GM18502 (cell line): ENCODE data around the gene TMEM94.

ENCODE experiments used
- ATAC-seq: cut with Tn5 transposase; IDR thresholded peaks from one replicate; pipeline ENCODE4 v1.9.1; 2021; ENCODE audit warnings: mild to moderate bottlenecking; ENCODE audit not compliant: unreplicated experiment, poor library complexity

Gene TMEM94

DNA sequence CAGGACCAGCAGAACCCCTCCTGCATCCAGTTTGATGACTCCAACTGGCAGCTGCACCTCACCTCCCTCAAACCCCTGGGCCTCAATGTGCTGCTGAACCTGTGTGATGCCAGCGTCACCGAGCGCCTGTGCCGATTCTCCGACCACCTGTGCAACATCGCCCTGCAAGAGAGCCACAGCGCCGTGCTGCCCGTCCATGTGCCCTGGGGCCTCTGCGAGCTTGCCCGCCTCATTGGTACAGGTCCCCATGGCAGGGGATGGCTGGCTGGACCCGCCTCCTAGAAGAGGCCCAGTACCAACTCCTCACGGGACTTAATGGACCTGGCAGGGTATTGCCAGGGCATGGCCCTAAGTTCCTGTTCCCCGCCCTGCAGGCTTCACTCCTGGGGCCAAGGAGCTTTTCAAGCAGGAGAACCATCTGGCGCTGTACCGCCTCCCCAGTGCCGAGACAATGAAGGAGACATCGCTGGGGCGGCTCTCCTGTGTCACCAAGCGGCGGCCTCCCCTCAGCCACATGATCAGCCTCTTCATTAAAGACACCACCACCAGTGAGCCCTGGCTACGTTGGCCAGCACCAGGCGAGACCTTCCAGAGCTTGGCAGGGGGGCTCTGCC lies 36.2 kb downstream of the TMEM94 start:
- no peak for ATAC-seq

GRCh38 chr17:75493476-75494129 lies 37.2 kb downstream of the TMEM94 start:
- no peak for ATAC-seq

- ATAC-seq: no peak
These were observed 38.0 kb downstream of the TMEM94 start for GRCh38 chr17:75494326-75494877.

DNA sequence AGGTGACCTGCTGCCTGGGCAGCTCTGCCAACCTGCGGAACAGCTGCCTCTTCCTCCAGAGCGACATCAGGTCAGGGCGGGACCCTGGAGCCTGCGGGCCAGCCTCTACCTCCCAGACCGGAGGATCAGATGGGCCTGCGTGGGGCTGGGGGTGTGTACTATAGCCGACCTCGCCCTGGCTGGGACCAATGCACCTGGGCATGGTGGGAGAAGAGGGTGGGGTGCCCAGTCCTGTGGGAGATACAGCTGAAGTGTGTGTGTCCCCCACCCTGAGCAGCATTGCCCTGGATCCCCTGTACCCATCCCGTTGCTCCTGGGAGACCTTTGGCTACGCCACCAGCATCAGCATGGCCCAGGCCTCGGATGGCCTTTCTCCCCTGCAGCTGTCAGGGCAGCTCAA lies 39.6 kb downstream of the TMEM94 start:
- ATAC-seq: no peak

GRCh38 chr17:75498039-75498725 lies 41.7 kb downstream of the TMEM94 start:
- ATAC-seq: no peak

DNA sequence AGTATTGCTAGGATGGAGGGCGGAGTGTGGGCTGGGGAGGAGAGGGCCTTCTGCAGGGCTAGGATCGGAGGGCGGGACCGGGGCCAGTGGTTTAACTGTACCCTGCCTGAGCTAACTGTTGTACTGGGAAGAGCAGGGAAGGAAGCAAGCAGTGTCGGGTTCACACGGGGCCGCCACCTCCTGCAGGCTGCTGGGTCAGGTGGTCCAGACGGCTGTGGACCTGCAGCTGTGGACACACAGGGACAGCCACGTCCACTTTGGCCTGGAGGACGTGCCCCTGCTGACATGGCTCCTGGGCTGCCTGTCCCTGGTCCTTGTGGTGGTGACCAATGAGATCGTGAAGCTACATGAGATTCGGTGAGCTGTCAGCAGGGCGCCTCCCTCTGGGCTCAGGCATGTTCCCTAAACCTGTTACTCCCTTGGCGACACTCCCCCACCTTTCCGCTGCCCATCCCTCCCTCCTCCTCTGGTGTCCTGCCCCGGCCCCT lies 42.3 kb downstream of the TMEM94 start:
- no peak for ATAC-seq

DNA sequence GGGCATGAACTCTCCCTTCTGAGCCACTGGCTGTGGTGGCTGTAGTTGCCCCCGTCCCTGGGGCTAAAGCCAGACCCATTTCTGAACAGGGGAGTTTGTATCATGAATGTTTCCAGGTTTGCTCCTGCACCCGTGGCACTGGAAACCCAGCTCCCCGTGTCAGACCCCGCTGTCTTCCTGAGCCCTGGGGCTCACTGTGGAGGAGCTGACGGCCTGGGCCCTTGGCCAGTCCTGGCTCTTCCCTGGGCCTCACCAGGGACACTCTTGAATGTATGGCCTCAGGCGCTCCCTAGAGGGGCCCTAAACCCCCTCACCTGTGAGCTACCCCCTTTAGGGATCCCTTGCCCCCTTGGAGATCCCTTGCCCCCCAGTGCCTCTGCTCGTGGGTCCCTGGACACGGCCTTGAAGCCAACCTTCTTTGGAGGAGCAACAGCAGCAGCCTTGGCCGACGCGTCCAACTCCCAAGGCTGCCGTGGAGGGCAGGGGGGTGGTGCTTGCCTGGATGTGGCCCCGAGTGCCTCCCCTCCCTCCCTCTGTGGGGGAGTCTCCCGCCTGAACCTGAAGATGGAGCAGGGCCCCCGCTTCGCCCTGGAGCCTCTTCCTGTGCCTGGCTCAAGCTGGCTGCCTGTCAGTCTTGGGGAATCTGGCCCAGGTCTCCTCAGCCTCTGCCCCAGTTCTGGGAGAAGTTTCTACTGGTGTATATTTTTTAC lies 43.0 kb downstream of the TMEM94 start:
- ATAC-seq: no peak

DNA sequence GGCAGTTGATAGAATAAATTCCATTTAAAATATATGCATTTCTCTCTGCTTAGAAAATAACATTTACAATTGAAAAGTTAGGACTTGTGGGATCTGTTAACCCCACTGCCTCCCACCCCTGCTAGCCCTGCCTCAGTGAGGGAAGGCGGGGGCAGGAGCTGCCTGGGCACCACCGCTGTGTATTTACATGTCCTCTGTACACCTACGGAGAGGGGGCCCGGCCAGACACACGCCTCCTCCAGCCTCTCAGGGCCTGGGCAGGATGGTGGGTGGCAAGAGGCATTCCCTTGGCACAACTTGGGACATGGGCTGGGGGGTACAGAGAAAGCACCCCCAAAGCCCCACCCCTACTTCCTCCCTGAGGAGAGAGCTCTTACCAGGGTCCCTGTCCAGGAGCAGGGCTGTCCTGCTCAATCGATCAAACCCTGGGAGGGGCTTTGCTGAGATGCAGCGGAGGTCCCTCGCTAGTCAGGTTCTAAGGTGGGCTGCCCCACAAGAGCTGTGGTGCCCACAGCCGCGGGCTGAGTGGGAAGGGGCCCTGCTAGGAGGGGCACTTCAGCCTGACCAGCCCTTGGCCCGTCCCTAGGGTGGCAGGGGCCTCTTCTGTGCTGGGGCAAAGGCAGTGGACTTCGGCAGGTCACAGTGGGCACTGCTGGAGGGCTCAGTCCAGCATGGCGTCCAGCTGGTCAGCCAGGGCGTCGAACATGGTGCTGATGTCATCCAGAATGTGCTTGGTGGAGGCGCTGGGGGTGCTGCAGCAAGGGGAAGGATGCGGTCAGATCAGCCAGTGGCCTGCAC lies 44.2 kb downstream of the TMEM94 start:
- ATAC-seq: no peak

- ATAC-seq: no peak
These were observed 45.1 kb downstream of the TMEM94 start for GRCh38 chr17:75501378-75502071.

DNA sequence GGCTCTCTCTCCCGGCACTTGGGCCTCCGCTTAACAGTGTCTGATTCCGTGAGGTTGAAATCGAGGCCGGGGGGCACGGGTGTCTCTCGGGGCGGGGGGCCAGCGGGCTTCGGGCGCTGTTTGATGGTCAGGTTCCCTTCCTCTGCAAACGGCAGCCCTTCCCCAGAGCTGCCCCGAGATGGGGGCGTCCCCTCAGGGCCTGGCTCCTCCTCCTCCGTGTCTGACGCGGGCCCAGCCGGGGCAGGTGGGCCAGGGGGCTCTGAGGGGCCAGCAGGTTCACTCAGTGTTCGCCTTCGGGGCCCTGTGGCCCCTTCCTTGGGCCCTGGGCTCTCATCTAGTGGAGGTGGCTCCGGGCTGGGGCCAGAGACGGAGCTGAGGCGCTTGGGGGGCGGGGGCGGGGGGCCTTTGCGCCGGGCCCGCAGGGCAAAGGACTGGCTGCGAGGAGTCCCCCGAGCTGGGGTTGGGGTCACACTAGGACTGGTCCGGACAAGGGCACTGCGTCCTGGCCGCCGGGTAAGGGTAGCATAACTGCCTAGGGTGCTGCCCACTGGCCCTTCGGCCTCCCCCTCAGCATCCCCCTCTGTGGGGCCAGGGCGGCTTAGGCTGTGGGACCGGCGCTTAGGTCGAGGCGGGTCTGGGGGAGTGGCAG lies 45.8 kb downstream of the TMEM94 start:
- ATAC-seq: no peak

DNA sequence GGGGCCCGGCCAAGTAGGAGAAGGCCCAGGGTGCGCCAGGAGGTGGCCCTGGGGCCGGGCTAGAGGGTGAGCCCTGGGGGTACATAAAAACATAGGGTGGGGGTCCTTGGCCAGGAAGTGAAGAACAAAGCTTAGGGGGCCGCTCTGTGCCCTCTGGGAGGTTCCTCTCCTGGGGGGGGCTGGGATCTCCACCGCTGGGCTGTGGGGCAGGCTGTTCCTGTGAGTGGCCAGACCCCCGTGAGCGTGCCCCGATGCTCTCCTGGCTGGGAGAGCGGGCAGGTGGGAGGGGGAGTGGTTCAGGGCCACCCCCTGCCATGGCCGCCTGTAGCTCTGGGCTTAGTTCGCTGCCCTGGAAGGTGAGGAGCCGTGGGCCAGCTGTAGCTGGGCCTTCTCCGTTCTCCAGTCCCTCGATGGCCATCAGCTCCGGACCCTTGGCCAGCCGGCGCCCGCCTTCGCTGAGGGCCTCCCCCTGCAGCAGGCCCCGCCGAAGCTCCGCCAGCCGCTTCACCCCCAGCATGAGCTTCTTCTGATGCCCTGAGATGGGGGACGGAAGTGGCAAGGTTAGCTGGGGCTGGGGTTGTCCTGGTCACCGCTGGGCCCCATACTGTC lies 46.4 kb downstream of the TMEM94 start:
- no peak for ATAC-seq

DNA sequence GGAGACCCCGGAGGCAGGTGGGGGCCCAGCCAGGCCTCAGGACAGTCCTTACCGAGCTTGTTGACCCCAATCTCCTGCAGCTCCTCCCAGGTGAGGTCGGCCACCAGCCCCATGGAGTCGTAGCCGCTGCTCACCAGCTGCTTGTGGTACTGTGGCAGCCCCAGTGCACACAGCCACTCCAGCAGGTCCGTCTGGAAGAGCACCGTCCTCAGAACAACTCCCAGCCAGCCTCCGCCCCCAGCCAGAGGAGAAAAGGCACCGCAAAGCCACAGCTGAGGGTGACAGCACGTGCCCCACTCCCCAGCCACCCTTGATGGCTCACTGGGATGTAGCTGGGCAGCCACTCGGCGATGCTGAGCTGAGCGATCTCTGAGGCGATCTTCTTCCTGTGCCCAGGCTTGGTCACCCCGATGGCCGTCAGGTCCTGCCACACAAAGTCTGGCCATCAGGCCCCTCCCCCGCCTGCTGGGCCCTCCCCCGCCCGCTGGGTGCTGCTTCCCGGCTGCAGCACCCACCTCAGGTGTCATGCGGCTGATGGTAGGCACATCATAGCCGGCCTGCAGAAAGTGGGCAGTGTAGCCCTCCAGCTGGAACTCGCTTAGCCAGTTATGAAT lies 47.0 kb downstream of the TMEM94 start:
- no peak for ATAC-seq

DNA sequence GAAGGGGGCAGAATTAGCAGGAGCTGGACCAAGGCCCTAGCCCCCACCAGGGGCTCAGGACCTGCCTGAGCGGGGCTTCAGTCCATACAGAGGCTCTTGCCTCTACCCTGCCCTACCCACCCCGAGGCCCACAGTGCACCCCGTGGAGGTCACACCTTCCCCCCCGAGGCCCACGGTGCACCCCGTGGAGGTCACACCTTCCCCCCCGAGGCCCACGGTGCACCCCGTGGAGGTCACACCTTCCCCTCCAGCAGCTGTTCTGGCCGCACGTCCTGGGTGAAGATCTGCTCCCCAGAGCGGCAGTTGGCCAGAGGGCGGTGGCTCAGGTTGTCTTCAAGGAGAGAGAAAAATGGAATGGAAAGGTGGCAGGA lies 47.5 kb downstream of the TMEM94 start:
- no peak for ATAC-seq

DNA sequence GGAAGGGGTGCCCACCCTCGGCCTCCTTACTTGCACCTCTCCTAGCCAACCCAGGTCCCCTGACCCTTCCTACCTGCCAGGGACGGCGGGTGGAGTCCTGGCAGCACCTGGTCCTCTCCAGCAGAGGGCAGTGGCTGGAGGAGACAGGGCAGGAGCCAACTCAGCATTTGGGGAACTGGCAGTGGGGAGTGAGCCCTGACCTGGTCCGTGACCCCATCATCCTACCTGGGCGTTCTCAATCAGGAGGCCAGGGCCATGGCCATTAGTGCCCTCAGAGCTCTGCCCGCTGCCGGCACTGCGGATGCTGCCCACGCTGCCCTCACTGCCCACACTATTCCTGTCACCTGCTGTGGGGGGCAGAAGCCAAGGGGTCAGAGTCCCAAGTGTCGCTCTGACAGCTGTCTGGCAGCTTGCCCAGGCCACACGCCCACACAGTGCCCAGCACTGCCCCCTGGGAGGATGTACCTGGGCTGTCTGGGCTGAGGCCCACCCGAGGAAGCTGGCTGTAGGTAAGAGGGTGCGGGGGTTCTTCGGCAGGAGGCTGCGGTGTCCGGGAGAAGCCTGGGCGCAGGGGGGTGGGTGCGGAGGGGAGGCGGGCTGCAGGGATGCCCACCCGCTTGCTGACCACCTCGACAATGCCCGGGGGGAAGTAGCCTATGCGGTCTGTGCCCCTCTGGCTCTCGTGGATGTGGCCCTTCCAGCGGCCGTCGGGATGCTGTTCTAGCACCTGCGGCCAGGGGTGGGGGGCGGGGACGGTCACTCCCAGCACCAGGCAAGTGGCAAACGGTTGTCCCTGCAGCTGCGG lies 48.1 kb downstream of the TMEM94 start:
- ATAC-seq: no peak

GRCh38 chr17:75505152-75505409 lies 48.6 kb downstream of the TMEM94 start:
- no peak for ATAC-seq

DNA sequence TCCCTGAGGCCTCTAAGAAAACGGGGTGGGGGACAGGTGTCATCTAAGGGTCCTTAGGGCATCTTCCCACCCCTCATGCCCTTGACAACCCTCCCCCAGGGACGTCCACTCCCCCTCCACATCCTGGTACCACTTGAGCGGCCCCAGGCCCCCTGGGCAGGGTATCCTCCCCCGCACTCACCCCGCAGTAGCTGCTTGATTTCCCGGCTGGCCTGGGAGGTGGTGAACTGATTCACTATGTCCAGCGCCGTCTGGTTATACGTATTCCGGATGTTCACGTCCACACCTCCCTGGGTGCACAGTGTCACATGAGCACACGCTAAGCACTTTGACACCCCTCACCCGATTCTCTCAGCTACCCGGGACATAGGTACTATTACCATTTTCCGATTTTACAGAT lies 49.2 kb downstream of the TMEM94 start:
- ATAC-seq: no peak

GRCh38 chr17:75506134-75506533 lies 49.7 kb downstream of the TMEM94 start:
- no peak for ATAC-seq

DNA sequence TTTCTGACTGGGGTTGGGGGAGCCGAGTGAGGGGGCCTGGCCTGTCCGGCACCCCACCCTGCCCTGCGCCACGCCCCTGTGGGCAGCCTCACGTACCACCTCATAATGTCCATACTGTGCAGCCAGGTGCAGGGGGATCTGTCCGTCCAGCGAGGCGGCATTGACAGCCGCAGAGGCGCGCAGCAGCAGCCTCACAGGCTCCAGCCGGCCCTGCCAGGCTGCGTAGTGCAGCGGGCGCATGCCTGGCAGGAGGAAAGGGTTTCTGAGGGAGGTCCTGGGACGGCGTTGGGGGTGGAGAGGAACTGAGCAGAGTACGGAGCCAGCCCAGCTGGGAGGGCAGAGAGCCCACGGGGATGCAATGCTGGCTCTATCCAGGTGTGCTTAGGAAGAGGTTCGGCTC lies 50.5 kb downstream of the TMEM94 start:
- no peak for ATAC-seq
